Testis (tissue), 2 donors: ENCODE data around the gene MLLT6.

Source experiments
- POLR2A ChIP-seq: fragments of 450-650 bp; IDR thresholded peaks from one replicate; pipeline ENCODE4 v1.6.1; 2017; ENCODE audit warnings: antibody characterized with exemption, mild to moderate bottlenecking, moderate library complexity
- TF ChIP-seq, protein P1 (sequence below), 3 experiments: fragments of 450-650 bp in 2 of 3; fragments of 200-600 bp in 1 of 3; sonication (generic) in 1 of 3; IDR thresholded peaks; one replicate each; pipeline ENCODE4 v1.5.1; 2016 to 2019; ENCODE audit warnings: antibody characterized with exemption in 3 of 3, mild to moderate bottlenecking in 2 of 3, moderate library complexity in 1 of 3

DNA sequence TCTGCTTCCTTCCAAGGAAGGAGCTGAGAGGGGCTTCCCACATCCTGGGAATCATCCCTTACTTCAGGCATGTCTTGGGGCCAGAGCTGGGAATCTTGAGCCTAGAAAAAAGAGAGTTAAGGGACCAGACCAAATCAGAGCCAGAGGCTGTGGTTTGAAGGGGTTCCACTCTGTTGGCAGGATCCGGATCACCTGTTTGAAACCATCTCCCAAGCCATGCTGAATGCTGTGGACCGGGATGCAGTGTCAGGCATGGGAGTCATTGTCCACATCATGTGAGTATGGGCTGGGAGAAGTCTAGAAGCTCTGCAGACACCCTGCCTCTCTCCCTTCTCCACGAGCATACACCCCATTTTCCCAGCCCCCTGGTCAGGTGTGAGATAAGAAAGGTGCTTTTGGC is 57.2 kb downstream of the MLLT6 start:
- no peak for TF ChIP-seq POLR2A
- TF ChIP-seq, protein P1, sequence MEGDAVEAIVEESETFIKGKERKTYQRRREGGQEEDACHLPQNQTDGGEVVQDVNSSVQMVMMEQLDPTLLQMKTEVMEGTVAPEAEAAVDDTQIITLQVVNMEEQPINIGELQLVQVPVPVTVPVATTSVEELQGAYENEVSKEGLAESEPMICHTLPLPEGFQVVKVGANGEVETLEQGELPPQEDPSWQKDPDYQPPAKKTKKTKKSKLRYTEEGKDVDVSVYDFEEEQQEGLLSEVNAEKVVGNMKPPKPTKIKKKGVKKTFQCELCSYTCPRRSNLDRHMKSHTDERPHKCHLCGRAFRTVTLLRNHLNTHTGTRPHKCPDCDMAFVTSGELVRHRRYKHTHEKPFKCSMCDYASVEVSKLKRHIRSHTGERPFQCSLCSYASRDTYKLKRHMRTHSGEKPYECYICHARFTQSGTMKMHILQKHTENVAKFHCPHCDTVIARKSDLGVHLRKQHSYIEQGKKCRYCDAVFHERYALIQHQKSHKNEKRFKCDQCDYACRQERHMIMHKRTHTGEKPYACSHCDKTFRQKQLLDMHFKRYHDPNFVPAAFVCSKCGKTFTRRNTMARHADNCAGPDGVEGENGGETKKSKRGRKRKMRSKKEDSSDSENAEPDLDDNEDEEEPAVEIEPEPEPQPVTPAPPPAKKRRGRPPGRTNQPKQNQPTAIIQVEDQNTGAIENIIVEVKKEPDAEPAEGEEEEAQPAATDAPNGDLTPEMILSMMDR (IDR thresholded peaks at IDR 0.05), result no peak
